ENCODE measurements around the gene CLEC2D.

- TF ChIP-seq CTCF (conservative IDR thresholded peaks at IDR 0.05 in 1 of 2, IDR thresholded peaks at IDR 0.05 in 1 of 2; ENCODE audit: low read depth in 1 of 2, low read length in 2 of 2): no peak
- TF ChIP-seq EZH2 (IDR thresholded peaks at IDR 0.05; ENCODE audit: low read length, missing control alignments): no peak
Observed at GRCh38 chr12:9707356-9707755, 37.8 kb downstream of the CLEC2D start.

Data from fibroblast of lung (primary cell).